ENCODE data around the gene E2F3.
"Not testable (repeated sequence)": the region's sequence is repeated elsewhere in the genome, so short reads cannot be mapped to it uniquely, and the experiment has no call there.

Gene E2F3

DNA sequence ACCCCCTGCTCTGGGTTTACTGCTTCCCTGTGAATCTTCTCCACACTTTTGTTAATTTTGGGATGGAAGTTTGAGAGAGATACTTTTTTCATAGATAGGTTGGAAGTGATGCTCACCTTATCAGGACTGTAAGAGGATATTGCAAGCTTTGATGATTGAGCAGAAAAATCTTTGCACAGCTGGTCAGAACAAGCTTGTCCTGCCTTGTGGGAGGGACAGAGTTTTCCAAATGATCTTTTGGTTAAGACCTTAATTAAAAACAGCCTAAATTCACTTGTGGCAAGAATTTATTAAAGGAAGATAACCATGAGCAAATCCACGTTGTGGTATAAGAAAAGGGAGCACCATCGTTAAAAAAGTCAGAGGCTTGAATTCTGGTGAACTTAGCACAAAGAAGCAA, 32.2 kb downstream of the E2F3 start:
- DNase-seq (ENCODE audit: low read depth in 2 of 2), result no peak

DNA sequence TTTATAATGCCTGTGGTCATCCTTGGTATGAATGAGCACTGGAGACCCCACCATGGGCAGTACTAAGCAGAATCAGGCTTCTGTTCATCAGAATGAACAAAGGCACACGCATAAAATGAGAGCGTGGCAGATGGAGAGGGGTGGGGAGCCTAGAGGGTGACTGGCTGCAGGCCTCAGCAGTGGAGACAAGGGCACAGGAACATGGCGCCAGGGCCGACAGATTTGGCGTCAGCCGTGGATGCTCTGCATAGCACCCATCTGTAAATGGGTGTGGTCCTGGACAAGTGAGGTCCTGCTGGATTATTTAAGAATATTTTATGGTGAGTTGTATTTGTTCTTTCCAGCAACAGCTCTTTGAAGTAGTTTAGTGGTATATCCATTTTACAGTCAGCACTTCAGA, 33.1 kb downstream of the E2F3 start:
- no peak for DNase-seq (ENCODE audit: low read depth in 2 of 2)

DNA sequence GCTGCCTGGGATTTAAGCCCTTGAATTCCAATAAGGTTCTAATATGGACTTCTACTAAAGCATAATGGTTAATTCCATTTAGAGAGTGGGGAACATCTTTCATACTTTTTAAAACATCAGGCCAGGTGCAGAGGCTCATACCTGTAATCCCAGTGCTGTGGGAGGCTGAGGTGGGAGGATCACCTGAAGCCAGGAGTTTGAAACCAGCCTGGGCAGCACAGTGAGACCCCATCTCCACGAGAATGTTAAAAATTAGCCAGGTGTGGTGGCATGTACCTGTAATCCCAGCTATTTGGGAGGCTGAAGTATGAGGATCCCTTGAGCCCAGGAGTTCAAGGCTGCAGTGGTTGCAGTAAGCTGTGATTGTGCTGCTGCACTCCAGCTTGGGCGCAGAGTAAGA, 35.0 kb downstream of the E2F3 start:
- no peak for DNase-seq (ENCODE audit: low read depth in 2 of 2)

DNA sequence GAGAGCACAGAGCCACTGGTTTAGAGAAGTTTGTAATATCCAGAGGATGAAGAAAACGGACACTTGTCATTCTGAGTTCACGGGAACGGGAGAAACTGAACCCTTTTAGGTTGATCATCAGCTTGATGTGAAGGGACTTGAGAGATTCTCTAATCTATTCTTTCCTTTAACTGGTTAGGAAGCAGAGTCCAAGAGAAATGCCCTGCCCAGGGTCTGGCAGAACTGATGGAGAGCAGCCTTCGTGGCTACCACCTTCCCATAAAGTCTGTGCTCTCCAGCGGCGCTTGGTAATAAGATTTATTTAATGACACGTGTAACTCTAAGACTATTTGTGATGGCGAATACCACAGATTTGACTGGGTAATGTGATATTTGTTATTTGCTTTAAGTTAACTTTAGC, 36.0 kb downstream of the E2F3 start:
- DNase-seq (ENCODE audit: low read depth in 2 of 2), result no peak

DNA sequence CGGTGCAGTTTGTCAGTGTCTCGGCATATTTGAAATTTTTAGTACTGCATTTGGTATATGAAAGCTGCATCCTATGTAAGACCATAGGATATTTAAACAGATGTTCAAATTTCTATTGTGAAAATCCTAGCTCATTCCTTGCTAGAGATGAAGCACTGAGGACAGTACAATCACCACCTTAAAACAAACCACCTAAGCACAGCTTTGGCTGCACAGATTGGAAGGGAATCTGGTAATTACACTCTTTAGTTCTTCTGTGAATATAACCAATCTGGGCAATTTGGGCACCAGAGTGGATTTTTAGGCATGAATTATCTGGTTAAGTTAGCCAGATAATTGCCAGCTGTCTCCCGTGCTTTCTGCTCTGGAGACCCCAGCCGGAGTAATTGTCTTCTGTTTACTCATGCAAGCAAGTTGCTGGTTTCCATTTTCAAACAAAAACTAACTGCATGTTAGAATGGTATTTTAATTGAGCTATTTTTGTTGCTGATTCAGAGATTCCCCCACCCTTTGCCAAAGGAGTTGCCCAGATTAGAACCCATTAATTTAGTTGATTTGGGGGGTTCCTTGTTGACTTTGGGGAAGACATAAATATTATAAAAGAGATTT, 36.9 kb downstream of the E2F3 start:
- DNase-seq (ENCODE audit: low read depth in 2 of 2), result no peak

DNA sequence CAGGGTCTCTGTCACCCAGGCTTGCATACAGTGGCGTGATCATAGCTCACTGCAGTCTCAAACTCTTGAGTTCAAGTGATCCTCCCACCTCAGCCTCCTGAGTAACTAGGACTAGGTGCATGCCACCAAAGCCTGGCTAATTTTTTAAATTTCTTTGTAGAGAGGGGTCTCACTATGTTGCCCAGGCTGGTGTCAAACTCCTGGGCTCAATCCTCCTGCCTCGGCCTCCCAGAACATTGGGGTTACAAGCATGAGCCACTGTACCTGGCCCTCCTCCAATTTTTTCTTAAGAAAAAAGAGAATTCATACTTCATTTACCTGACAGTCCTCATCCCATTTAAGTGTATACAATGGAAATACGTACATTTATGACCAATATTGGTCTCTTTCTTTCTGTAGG, 37.9 kb downstream of the E2F3 start:
- no peak for DNase-seq (ENCODE audit: low read depth in 2 of 2)

DNA sequence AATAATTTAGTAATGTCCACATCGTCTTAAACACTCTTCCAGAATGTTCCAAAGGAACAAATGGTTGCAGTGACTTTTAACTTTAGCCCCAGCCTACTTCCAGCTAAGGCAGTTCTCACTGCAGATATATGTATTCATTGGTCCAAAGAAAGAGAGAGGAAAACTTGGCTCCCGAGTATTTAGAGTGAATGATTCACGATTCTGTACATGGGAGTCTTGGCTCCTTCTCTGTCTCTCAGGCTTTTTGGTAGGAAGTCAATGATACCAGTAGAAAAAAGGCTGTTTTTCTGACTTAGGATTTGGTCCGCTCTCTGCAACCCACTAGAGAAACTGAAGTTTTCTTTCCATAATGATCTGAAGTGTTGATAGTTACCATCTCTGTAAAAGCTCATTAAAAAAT, 38.6 kb downstream of the E2F3 start:
- DNase-seq (ENCODE audit: low read depth in 2 of 2), result no peak

DNA sequence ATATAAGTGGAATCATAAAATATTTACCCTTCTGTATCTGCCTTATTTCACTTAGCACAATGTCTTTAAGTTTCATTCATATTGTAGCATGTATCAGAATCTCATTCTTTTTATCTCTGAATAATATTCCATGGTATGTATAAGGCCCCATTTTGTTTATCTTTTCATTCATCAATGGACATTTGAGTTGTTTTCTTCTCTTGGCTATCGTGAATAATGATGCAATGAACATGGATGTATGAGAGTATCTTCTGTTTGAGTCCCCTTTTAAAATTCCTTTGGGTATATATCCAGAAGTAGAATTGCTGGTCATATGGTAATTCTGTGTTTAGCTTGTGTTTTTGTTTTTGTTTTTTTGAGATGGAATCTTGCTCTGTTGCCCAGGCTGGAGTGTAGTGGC, 39.6 kb downstream of the E2F3 start:
- no peak for DNase-seq (ENCODE audit: low read depth in 2 of 2)

DNA sequence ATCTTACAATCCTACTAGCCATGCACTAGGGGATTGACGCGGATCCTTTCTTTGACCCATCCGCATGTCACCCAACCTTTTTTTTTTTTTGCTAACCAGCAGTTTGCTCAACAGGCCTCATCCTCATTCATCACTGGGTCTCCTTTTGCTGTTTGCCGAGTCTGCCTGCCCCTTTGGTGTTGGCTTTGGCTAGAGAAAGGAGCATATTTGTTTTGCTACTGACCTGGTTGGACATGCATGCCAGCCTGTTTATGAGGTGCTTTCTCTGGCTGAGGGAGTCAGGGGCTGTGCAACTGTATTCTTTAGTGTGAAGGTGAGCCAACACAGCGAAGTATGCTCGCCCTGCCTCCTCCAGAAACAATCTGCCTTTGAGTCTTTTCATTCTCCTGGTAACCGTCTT, 40.2 kb downstream of the E2F3 start:
- no peak for DNase-seq (ENCODE audit: low read depth in 2 of 2)

DNA sequence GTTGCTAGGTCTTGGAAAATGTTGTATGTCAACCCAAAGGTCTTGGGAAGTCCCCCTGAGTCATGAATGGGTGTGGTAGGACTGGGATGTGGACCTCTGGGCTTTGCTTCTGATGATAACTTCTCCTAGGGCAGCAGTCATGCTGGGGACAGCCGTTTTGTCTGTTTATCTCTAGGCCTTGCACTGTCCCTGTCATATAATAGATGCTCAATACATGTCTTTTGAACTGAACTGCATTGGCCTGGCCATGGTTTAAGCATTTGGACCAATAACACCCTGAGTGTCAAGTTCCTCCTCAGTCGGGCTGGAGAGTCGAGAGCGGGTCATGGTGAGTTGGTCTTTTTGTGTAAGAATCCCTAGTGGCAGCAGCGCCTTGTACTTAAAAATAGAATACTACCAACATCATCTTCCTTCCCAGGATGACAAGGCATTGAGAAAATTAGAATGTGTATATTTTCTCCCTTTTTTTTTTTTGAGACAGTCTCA, 43.1 kb downstream of the E2F3 start:
- DNase-seq (ENCODE audit: low read depth in 2 of 2), result no peak

DNA sequence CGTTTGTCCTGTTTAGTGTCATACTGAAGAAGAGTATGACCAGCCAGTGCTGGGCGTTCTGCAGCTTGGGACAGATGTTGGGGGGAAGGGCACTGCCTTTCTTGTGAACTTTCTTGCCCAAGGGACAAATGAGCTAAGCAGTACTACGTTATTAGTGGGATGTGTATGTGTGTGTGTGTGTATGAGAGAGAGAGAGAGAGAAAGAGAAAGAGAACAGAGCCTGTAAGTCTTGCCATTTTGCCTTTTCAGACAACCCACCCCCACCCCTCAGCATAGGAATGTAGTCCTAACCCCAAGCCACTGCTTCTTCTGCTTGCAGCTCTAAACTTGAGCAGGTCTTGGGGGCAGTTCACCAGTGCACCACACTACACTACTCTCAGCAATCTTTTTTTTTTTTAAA, 45.5 kb downstream of the E2F3 start:
- DNase-seq (ENCODE audit: low read depth in 2 of 2), result no peak

DNA sequence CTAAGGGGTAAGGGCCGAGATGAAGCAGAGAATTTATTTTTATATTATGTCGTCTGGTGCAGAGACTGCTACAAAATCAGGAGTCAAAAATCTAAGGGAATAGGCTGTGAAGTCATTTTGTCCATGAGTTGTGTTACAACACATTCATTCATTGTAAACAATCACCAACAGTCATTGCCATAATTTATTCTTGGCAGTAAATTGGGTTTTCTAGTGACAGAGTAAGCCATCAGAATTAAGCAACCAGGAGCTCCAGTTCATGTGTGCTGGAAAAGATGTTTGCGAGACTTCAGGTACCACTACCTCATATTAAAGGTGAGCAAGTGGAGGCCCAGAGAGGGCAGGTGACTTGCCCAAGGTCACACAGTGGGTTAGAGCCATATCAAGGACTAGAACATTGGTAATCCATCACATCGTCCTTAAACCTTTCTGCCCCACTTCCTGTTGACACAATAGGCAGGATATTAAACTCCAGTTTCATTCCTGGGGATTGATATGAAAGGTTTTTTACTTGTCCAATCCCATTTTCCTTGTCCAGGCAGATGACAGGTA, 46.0 kb downstream of the E2F3 start:
- DNase-seq (ENCODE audit: low read depth in 2 of 2), result no peak

DNA sequence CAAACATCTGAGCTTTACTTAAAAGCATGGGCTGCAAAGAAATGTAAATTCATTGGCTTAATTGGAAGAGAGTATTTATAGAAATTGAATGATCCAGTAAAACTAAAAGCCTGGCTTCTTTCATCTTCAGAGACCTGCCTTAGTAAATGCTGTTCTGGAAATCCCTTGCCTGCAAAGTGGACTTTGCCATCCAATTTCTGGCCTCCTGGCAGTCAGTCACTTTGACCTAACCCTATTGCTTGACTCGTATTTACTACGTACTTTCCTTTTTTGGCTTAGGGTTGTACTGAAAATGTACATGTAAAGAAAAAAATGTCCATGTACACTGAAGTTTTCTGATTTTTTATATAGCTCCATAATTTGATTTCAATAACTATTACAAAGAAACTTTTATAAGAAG, 47.1 kb downstream of the E2F3 start:
- DNase-seq (ENCODE audit: low read depth in 2 of 2), result no peak

DNA sequence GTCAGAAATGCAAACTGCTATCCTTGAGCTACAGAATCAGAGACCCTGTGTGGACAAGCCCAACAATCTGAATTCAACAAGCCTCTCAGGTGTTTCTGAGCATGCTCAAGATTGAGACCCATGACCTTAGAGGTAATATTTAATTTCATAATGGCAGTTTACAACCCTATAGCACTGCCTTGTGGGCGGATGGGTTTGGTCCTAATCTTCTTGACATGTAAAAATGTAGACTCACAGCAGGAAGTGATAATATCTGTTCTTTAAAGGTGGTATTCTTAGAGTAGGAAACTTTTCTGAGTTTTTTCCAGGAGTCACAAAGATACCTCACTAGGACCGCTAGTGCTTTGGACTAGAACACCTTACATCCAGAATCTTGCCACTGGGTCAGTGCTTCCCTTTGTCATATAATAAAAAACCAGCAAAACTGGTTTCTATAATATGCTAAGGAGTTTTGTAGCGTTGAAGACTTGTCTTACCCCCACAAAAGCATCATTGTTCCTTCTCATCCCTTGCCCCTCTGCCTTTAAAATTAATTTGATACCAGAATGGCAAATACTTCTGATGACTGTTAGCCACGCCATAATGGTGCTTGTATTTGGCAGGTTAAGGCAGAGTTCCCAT, 52.6 kb downstream of the E2F3 start:
- DNase-seq (ENCODE audit: low read depth in 2 of 2), result peak in 1 of 2 donors; percentile 6

DNA sequence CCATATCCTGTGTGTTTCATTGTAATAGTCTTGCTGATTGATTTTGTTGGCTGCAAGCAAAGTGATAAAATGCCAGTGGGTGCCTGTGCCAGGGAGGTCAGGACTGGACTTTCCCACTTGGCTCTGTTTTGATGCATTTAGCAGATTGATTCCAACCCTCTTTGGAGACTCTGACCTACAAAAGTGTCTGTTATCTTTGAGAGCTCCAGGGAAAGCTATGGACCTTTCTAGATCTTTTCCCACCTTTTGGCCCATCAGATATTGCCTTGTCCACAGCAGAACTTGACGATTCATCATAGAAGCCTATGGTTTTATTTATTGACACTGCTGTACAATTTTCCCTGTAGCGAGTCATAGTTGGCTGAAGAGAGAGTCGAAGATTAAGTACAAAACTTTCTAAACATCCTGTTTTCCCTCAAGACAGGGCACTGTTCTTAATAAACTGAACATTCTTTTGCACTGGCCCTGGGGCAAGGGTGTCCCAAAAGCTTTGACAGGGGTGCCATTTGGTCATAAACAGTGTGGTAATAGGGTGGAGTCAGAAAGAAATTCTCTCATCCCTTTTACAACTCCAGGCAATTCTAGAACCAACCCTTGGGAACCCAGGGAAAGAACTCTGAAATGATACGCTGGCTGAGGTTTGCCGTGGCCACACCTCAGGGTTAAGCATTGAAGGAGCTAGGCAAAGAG, 53.7 kb downstream of the E2F3 start:
- DNase-seq (ENCODE audit: low read depth in 2 of 2), result no peak

DNA sequence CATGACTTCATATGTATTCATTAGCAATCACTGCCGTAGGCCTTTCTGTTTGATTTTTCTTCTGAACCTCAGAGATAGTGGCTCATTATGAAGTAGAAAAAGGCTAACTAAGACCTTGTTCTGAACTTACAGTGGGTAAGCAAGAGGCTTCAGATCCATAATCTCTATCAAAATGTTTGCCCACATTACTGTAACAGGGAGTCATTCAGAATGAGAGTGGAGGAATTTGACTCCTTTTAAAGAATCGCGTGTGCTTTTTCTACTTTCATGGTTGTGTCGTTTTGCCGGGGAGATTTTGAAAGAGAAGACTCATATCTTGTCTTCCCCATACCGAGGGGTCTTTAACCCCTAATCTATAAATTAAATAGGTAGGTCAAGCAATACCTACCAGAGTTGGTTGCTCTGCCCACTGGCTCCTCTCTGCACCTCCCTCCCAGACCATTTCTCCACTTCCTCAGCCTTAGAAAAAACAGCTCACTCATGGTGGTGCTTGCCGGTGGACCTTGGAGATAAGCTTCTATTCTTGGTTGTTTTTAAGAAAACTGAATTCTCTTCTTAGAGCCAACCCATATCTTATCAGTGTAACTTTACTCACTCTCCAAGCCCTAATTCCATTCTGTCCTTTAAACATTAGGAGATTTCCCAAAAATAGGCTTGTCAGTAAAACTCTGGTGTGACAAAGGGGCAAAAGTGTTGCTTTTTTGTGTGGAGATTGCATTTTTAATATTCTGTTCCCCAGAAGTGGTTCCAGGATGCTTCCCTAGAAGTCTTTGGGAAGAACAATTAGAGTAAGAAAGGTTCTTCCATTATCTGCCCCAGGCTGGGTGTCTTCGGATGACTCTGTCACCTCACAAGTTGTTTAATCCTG, 56.6 kb downstream of the E2F3 start:
- DNase-seq (ENCODE audit: low read depth in 2 of 2), result no peak

DNA sequence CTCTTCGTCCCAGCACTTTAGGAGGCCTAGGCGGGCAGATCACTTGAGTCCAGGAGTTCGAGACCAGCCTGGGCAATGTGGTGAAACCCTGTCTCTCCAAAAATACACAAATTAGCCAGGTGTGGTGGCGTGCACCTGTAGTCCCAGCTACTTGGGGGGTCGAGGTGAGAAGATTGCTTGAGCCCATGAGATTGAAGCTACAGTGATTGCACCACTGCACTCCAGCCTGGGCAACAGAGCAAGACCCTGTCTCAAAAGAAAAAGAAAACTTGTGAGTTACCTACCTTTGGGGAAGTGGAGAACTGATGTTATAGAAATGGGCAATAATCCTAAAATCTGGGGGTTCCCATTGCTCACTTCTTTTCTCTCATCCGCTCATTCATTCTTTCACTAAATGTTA, 58.0 kb downstream of the E2F3 start:
- no peak for DNase-seq (ENCODE audit: low read depth in 2 of 2)

DNA sequence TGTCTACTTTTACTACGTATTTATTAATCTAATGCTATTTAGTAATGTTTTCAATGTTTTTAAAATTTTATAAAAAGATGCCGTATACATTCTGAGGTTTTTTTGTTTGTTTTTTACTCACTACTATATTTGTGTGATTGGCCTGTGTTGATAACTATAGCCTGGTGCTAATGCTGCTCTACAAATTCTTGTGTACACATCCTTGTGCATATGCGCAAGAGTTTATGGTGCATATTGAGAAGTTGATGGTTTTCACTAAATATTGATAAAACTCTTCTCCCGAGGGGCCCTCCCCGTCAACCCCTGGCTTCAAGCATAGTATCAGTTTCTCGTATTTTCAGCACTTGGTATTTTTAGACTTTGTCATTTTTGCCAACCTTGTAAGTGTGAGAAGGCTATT, 59.9 kb downstream of the E2F3 start:
- no peak for DNase-seq (ENCODE audit: low read depth in 2 of 2)

DNA sequence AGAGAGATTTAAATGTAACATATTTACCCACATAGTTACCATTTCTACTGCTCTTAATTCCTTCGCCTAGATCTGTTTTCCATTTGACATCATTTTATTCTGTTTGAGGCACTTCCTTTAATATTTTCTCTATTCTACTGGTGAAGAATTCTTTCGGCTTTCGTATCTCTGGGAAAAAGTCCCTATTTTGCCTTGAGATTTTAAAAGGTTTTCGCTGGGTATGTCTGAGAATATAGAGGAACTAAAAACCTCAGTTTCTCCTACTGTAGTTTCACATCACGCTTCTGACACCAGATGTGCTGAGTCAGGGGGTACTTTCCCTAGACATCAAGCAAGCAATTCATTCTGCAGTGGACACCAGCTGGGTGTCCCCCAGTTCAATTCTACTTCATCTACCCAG, 61.7 kb downstream of the E2F3 start:
- DNase-seq (ENCODE audit: low read depth in 2 of 2), result no peak

DNA sequence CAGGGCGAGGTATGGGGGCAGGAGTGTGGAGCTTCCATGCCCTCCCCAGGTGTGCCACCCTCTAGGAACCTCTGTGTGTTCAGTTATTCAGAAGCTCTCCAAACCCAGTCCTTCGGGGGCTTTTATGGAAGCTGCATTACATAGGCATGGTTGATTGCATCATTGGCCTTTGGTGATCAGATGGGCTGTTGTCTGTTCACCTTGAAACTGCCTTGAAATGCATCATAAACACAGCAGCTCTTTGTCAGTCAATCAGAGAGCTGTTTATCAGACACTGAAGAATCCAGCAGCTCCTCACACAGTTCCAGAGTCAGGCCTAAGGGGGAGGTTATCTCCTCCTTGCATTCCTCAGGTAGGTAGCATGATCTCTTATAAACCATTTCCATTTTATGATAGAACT, 62.4 kb downstream of the E2F3 start:
- DNase-seq (ENCODE audit: low read depth in 2 of 2), result no peak

DNA sequence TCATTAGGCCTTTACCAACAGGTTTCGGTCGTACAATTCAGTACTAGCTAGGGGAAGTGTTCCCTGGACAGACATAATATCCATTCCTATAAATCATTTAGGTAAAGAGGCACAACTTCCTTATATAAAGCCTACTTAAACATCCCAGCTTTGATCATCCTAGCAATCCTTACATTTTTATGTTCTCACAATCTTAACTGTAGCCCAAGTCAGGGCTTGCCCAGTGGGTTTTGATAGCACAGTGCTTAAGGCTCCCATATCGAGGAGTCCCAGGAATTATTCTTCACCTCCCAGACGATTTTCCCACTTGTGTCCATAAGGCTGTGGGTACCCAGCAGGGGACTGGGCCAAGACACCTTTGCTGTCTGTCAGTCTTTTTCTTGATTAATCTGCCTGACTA, 63.2 kb downstream of the E2F3 start:
- no peak for DNase-seq (ENCODE audit: low read depth in 2 of 2)

DNA sequence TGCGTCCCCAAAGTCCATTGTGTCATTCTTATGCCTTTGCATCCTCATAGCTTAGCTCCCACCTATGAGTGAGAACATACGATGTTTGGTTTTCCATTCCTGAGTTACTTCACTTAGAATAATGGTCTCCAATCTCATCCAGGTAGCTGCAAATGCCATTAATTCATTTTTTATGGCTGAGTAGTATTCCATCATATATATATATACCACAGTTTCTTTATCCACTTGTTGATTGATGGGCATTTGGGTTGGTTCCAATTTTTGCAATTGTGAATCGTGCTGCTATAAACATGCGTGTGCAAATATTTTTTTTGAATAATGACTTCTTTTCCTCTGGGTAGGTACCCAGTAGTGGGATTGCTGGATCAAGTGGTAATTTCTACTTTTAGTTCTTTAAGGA, 63.9 kb downstream of the E2F3 start:
- DNase-seq (ENCODE audit: low read depth in 2 of 2), result not testable (repeated sequence)

All from stimulated activated CD8-positive, alpha-beta memory T cell treated with anti-CD3 and anti-CD28 coated beads, Interleukin-7, amount 100 ng/mL, for 4 hours (primary cell).